Caco-2 (cell line): ENCODE data around the gene NRL. TPM values are rescaled to one million over a fixed set of nuclear protein-coding genes. Genes with fewer than 3 reads are reported as not detected.

Experiments used
- BruUV-seq: library from RNA; stranded (reverse); fragments of 400-500 nt; replicated peaks from 2 replicates; lab custom pipeline; 2021; lab: Mats Ljungman, UMichigan
- CTCF ChIA-PET: fragments of 300-600 bp; sonication (Branson Sonifier 250); formaldehyde crosslinking; loops from one replicate; lab custom pipeline; 2022; ENCODE audit warnings: antibody characterized with exemption; lab: Charles Lee
- POLR2A ChIA-PET: fragments of 300-600 bp; sonication (Branson Sonifier 250); formaldehyde crosslinking; loops from one replicate; lab custom pipeline; 2022; ENCODE audit warnings: antibody characterized with exemption; lab: Charles Lee
- DNase-seq, 2 experiments: peaks; one replicate each; pipeline versions ENCODE4 v3.0.0 to v3.0.0-alpha.2; 2020 to 2022
- H3K27me3 ChIP-seq: replicated peaks from 2 replicates; pipeline ENCODE4 v1.6.0; 2011; ENCODE audit warnings: low read length; ENCODE audit not compliant: control insufficient read depth, insufficient read depth
- H3K36me3 ChIP-seq: 2 replicates; pipeline ENCODE4 v1.5.1; 2011; ENCODE audit warnings: low read length; ENCODE audit not compliant: control insufficient read depth, insufficient read depth
- H3K4me1 ChIP-seq: fragments of 250-450 bp; sonication (Bioruptor Pico); 2 replicates; pipeline ENCODE4 v1.5.1; 2020; ENCODE audit warnings: mild to moderate bottlenecking
- H3K4me3 ChIP-seq: 2 replicates; pipeline ENCODE4 v1.5.1; 2011; ENCODE audit warnings: low read depth, mild to moderate bottlenecking, control low read depth, low read length
- H3K9me3 ChIP-seq: fragments of 250-450 bp; sonication (Bioruptor Pico); 2 replicates; pipeline ENCODE4 v1.5.1; 2020; ENCODE audit warnings: mild to moderate bottlenecking, moderate library complexity
- H3K27ac Mint-ChIP-seq: one replicate; pipeline ENCODE4 v1.8.0; 2022; ENCODE audit warnings: mixed read lengths; ENCODE audit not compliant: unreplicated experiment
- H3K27me3 Mint-ChIP-seq: one replicate; pipeline ENCODE4 v1.8.0; 2022; ENCODE audit warnings: mixed read lengths; ENCODE audit not compliant: insufficient read depth, unreplicated experiment
- H3K36me3 Mint-ChIP-seq: one replicate; pipeline ENCODE4 v1.8.0; 2022; ENCODE audit warnings: mild to moderate bottlenecking, mixed read lengths; ENCODE audit not compliant: insufficient read depth, unreplicated experiment
- H3K4me1 Mint-ChIP-seq: one replicate; pipeline ENCODE4 v1.8.0; 2022; ENCODE audit warnings: low read depth, mixed read lengths; ENCODE audit not compliant: unreplicated experiment
- H3K4me3 Mint-ChIP-seq: one replicate; pipeline ENCODE4 v1.8.0; 2022; ENCODE audit warnings: mild to moderate bottlenecking, moderate library complexity, mixed read lengths; ENCODE audit not compliant: unreplicated experiment
- H3K9me3 Mint-ChIP-seq: one replicate; pipeline ENCODE4 v1.8.0; 2022; ENCODE audit warnings: mixed read lengths; ENCODE audit not compliant: unreplicated experiment
- CTCF ChIP-seq, 2 experiments: fragments of 200-600 bp in 1 of 2; IDR thresholded peaks; 1 replicate in 1 of 2; 2 replicates in 1 of 2; pipeline versions ENCODE4 v1.5.1 to v1.8.0; 2011 to 2022; ENCODE audit warnings: antibody characterized with exemption in 1 of 2, control low read depth in 1 of 2, inconsistent platforms in 1 of 2, low read depth in 1 of 2, low read length in 1 of 2, mild to moderate bottlenecking in 1 of 2, moderate library complexity in 1 of 2; ENCODE audit not compliant: insufficient read depth in 1 of 2, severe bottlenecking in 1 of 2, unreplicated experiment in 1 of 2
- intact Hi-C: fragments of 100-400 bp; cut with micrococcal nuclease; formaldehyde crosslinking; loops from one replicate; pipeline ENCODE4 v1.10.0; 2022; ENCODE audit not compliant: unreplicated experiment
- total RNA-seq: library from RNA; stranded (reverse); gene quantifications from 2 replicates; pipeline ENCODE4 v1.2.3, GENCODE V29; 2022

The NRL gene
- total RNA-seq, 1 experiment from 2014 or later = 2.1 TPM

- POLR2A ChIA-PET = interaction anchor here (0.7 to 1.3 kb wide), 3 partner anchors 29 to 89 kb away, joined by 3 to 5 read pairs (median 5); partner anchors contain the start of genes DCAF11, EMC9 and NRL
- peaks cover 5% of the 10 kb centered on the region; the same call in 1 of the 2 replicates for H3K4me1 ChIP-seq
- H3K27me3 ChIP-seq = no peaks in the 10 kb centered on the region
- CTCF ChIA-PET = interaction anchor here (0.6 to 1.5 kb wide), 4 partner anchors 8 to 56 kb away, joined by 3 to 9 read pairs (median 6); no protein-coding TSS in a partner anchor
- intact Hi-C loops = loop anchor here (1.0 kb wide), 1 partner anchor 28 kb away; no protein-coding TSS in a partner anchor
- Mint-ChIP-seq H3K36me3 (no peaks in the 10 kb centered on the region), H3K27ac (no peak overlapping the region), H3K9me3 (no peaks in the 10 kb centered on the region), H3K4me1 (no peaks in the 10 kb centered on the region), H3K27me3 (peaks cover 11% of the 10 kb centered on the region), H3K4me3 (peak overlapping the region; percentile 74)
- no peaks in the 10 kb centered on the region for H3K36me3 ChIP-seq
- no TSS peak for BruUV-seq
- no peak for DNase-seq
- H3K4me3 ChIP-seq = peak overlapping the region; percentile 65
- H3K9me3 ChIP-seq = no peaks in the 10 kb centered on the region
- TF ChIP-seq CTCF (IDR thresholded peaks at IDR 0.05; ENCODE audit: insufficient read depth in 1 of 2, low read depth in 1 of 2, low read length in 1 of 2, severe bottlenecking in 1 of 2, unreplicated experiment in 1 of 2) = no peak
Observed at GRCh38 chr14:24052656-24053547, 61.8 kb downstream of the NRL start.

GRCh38 chr14:24051789-24052655 is 62.7 kb downstream of the NRL start, which contains the start of gene CARMIL3:
CARMIL3 (plus strand) TSS chr14:24052009; CDS start chr14:24052154, 145 bp downstream.
- Histone ChIP-seq H3K27me3 (no peaks in the 10 kb centered on the region), H3K36me3 (no peaks in the 10 kb centered on the region), H3K9me3 (no peaks in the 10 kb centered on the region), H3K4me1 (peaks cover 5% of the 10 kb centered on the region; the same call in 1 of the 2 replicates), H3K4me3 (peak within 1 kb of the TSS; percentile 65)
- Mint-ChIP-seq H3K9me3 (no peaks in the 10 kb centered on the region), H3K4me1 (no peaks in the 10 kb centered on the region), H3K4me3 (peak within 1 kb of the TSS; percentile 74), H3K36me3 (no peaks in the 10 kb centered on the region), H3K27me3 (peaks cover 11% of the 10 kb centered on the region), H3K27ac (no peak within 1 kb of the TSS)
- ChIA-PET POLR2A (interaction anchor here (0.7 to 1.3 kb wide), 5 partner anchors 30 to 89 kb away, joined by 3 to 5 read pairs (median 5); partner anchors contain the start of genes DCAF11, EMC9, NRL and PCK2), CTCF (interaction anchor here (0.6 to 1.5 kb wide), 6 partner anchors 9 to 57 kb away, joined by 3 to 9 read pairs (median 4); no protein-coding TSS in a partner anchor)
- intact Hi-C loops = loop anchor here (1.0 kb wide), 1 partner anchor 29 kb away; no protein-coding TSS in a partner anchor
- no peak for TF ChIP-seq CTCF (IDR thresholded peaks at IDR 0.05; ENCODE audit: insufficient read depth in 1 of 2, low read depth in 1 of 2, low read length in 1 of 2, severe bottlenecking in 1 of 2, unreplicated experiment in 1 of 2)
- DNase-seq = peak; percentile 59 to 73
- no TSS peak for BruUV-seq
